H1 (cell line): ENCODE data around the gene DNAJC7. TPM values are rescaled to one million over a fixed set of nuclear protein-coding genes. Genes with fewer than 3 reads are reported as not detected.

Experiments used
- CTCF ChIA-PET: fragments of 300-600 bp; sonication (Branson Sonifier 250); formaldehyde crosslinking; loops from one replicate; lab custom pipeline; 2021; ENCODE audit not compliant: partially characterized antibody; lab: Charles Lee
- POLR2A ChIA-PET: fragments of 300-600 bp; sonication (Branson Sonifier 250); formaldehyde crosslinking; loops from one replicate; lab custom pipeline; 2021; ENCODE audit warnings: inconsistent platforms; ENCODE audit not compliant: partially characterized antibody; lab: Charles Lee
- DNase-seq, 2 experiments: peaks; one replicate each; pipeline versions ENCODE4 v3.0.0 to v3.0.0-alpha.2; 2010 to 2022; ENCODE audit warnings: low spot score in 2 of 2, low read depth in 1 of 2, mixed read lengths in 1 of 2
- FAIRE-seq: peaks from 2 replicates; lab custom pipeline; 2011; peaks lifted over from hg19 to GRCh38; lab: Jason Lieb, UNC
- H2AFZ ChIP-seq: 2 replicates; pipeline ENCODE4 v1.8.1; 2012; ENCODE audit warnings: low read length, inconsistent platforms
- H2AK5ac ChIP-seq: 2 replicates; pipeline ENCODE4 v1.6.1; 2013; ENCODE audit warnings: low read depth, low read length
- H2BK120ac ChIP-seq: replicated peaks from 2 replicates; pipeline ENCODE3; 2013; ENCODE audit warnings: low read depth, low read length, inconsistent platforms
- H2BK12ac ChIP-seq: 2 replicates; pipeline ENCODE4 v1.6.1; 2013; ENCODE audit warnings: low read depth, low read length
- H2BK15ac ChIP-seq: 2 replicates; pipeline ENCODE4 v1.6.1; 2013; ENCODE audit warnings: low read length
- H2BK20ac ChIP-seq: 2 replicates; pipeline ENCODE4 v1.6.1; 2013; ENCODE audit warnings: low read length
- H2BK5ac ChIP-seq: 2 replicates; pipeline ENCODE4 v1.6.1; 2013; ENCODE audit warnings: low read depth, low read length
- H3K14ac ChIP-seq: 2 replicates; pipeline ENCODE4 v1.6.1; 2013; ENCODE audit warnings: inconsistent platforms; ENCODE audit not compliant: insufficient read length
- H3K18ac ChIP-seq: 2 replicates; pipeline ENCODE4 v1.6.1; 2013; ENCODE audit warnings: low read length; ENCODE audit errors: extremely low read depth
- H3K23ac ChIP-seq: 2 replicates; pipeline ENCODE4 v1.6.1; 2013; ENCODE audit warnings: inconsistent platforms; ENCODE audit not compliant: insufficient read length
- H3K23me2 ChIP-seq: 2 replicates; pipeline ENCODE4 v1.6.1; 2013; ENCODE audit warnings: low read depth, low read length
- H3K27ac ChIP-seq: 2 replicates; pipeline ENCODE4 v1.6.1; 2011; ENCODE audit warnings: low read depth, low read length, inconsistent platforms
- H3K27me3 ChIP-seq, 4 experiments: replicated peaks in 1 of 4; 1 replicate in 1 of 4; 2 replicates in 3 of 4; pipeline versions ENCODE4 v1.6.1 to v1.8.1; 2011 to 2013; ENCODE audit warnings: low read length in 3 of 4, mild to moderate bottlenecking in 3 of 4, inconsistent platforms in 2 of 4, mixed read lengths in 2 of 4, moderate library complexity in 1 of 4; ENCODE audit not compliant: control insufficient read depth in 3 of 4, insufficient read depth in 3 of 4; ENCODE audit errors: extremely low read depth in 1 of 4
- H3K36me3 ChIP-seq, 4 experiments: 2 replicates each; pipeline versions ENCODE4 v1.6.1 to v1.8.1; 2011 to 2013; ENCODE audit warnings: mild to moderate bottlenecking in 4 of 4, low read length in 3 of 4, moderate library complexity in 2 of 4, control low read depth in 1 of 4, inconsistent platforms in 1 of 4; ENCODE audit not compliant: insufficient read depth in 4 of 4, control insufficient read depth in 2 of 4
- H3K4ac ChIP-seq: replicated peaks from 2 replicates; pipeline ENCODE3; 2013; ENCODE audit warnings: low read length, low read depth, mixed read lengths, inconsistent platforms; ENCODE audit not compliant: insufficient read length
- H3K4me1 ChIP-seq, 4 experiments: replicated peaks in 1 of 4; 1 replicate in 1 of 4; 2 replicates in 3 of 4; pipeline versions ENCODE4 v1.6.1 to v1.8.1; 2011 to 2013; ENCODE audit warnings: low read length in 3 of 4, inconsistent platforms in 2 of 4, mixed read lengths in 1 of 4; ENCODE audit not compliant: insufficient read depth in 4 of 4, control insufficient read depth in 3 of 4
- H3K4me2 ChIP-seq, 2 experiments: 2 replicates each; pipeline versions ENCODE4 v1.6.1 to v1.8.1; 2011 to 2013; ENCODE audit warnings: low read depth in 2 of 2, low read length in 2 of 2, control low read depth in 1 of 2, inconsistent platforms in 1 of 2, mild to moderate bottlenecking in 1 of 2; ENCODE audit not compliant: insufficient read depth in 1 of 2
- H3K4me3 ChIP-seq, 4 experiments: fragments of 200-600, 300-600 bp in 1 of 4; sonication (generic), shearing (Covaris generic), sonication (Bioruptor Twin) in 1 of 4; 2 replicates each; pipeline versions ENCODE4 v1.5.1 to v1.8.1; 2011 to 2016; ENCODE audit warnings: low read length in 4 of 4, low read depth in 3 of 4, control low read depth in 2 of 4, inconsistent platforms in 2 of 4, mild to moderate bottlenecking in 2 of 4, mixed read lengths in 1 of 4, moderate library complexity in 1 of 4; ENCODE audit not compliant: insufficient read depth in 2 of 4; ENCODE audit errors: extremely low read depth in 1 of 4
- H3K56ac ChIP-seq: replicated peaks from 2 replicates; pipeline ENCODE3; 2013; ENCODE audit warnings: low read depth, mild to moderate bottlenecking, mixed read lengths, low read length, inconsistent platforms; ENCODE audit not compliant: insufficient read length
- H3K79me1 ChIP-seq: 2 replicates; pipeline ENCODE4 v1.6.1; 2013; ENCODE audit warnings: low read depth, low read length, control low read depth
- H3K79me2 ChIP-seq, 2 experiments: 2 replicates each; pipeline versions ENCODE4 v1.6.1 to v1.8.1; 2012 to 2013; ENCODE audit warnings: low read length in 2 of 2, mild to moderate bottlenecking in 2 of 2, inconsistent platforms in 1 of 2; ENCODE audit not compliant: insufficient read depth in 2 of 2, control insufficient read depth in 1 of 2
- H3K9ac ChIP-seq, 4 experiments: replicated peaks in 1 of 4; 1 replicate in 1 of 4; 2 replicates in 3 of 4; pipeline versions ENCODE4 v1.6.1 to v1.8.1; 2011 to 2013; ENCODE audit warnings: low read depth in 3 of 4, low read length in 3 of 4, control low read depth in 2 of 4, mild to moderate bottlenecking in 2 of 4, moderate library complexity in 2 of 4, inconsistent platforms in 1 of 4; ENCODE audit errors: extremely low read depth in 1 of 4
- H3K9me3 ChIP-seq, 2 experiments: 2 replicates each; pipeline versions ENCODE4 v1.6.1 to v1.8.1; 2012 to 2013; ENCODE audit warnings: mild to moderate bottlenecking in 2 of 2, moderate library complexity in 2 of 2, control low read depth in 1 of 2, inconsistent platforms in 1 of 2, low read depth in 1 of 2, low read length in 1 of 2, mixed read lengths in 1 of 2; ENCODE audit not compliant: insufficient read depth in 2 of 2
- H4K20me1 ChIP-seq, 2 experiments: replicated peaks in 1 of 2; 2 replicates each; pipeline versions ENCODE3 to v1.8.1; 2011 to 2013; ENCODE audit warnings: inconsistent platforms in 2 of 2, low read length in 2 of 2, mild to moderate bottlenecking in 1 of 2; ENCODE audit not compliant: insufficient read depth in 2 of 2, control insufficient read depth in 1 of 2
- H4K5ac ChIP-seq: 2 replicates; pipeline ENCODE4 v1.6.1; 2013; ENCODE audit warnings: low read length, low read depth, mixed read lengths, inconsistent platforms; ENCODE audit not compliant: insufficient read length
- H4K8ac ChIP-seq: 2 replicates; pipeline ENCODE4 v1.8.0; 2013; ENCODE audit warnings: mild to moderate bottlenecking, moderate library complexity, low read length, inconsistent platforms; ENCODE audit not compliant: insufficient read depth; ENCODE audit errors: extremely low read depth
- H4K91ac ChIP-seq: replicated peaks from 2 replicates; pipeline ENCODE3; 2013; ENCODE audit warnings: low read length, mixed read lengths, inconsistent platforms; ENCODE audit not compliant: insufficient read length
- RFX5 ChIP-seq: IDR thresholded peaks from 2 replicates; pipeline ENCODE4 v1.6.1; 2011; ENCODE audit warnings: low read depth, low read length, improper control_type of control experiment, borderline replicate concordance
- WGBS, 2 experiments: shearing (Covaris generic) in 1 of 2; methylation state at CpG; one replicate each; pipeline versions ENCODE4 v1.1.6 to v1.1.7; 2013 to 2015; ENCODE audit warnings: low lambda C conversion rate in 2 of 2, mixed read lengths in 2 of 2, inconsistent platforms in 1 of 2, low coverage in 1 of 2, missing lambda C conversion rate in 1 of 2; ENCODE audit not compliant: insufficient replicate concordance in 2 of 2, insufficient coverage in 1 of 2, insufficient read length in 1 of 2; ENCODE audit errors: extremely low coverage in 1 of 2, missing lambda C conversion rate in 1 of 2; 5-methylcytosine and 5-hydroxymethylcytosine counted together
- polyA plus RNA-seq, 7 experiments: library from polyadenylated mRNA; depleted of rRNA in 3 of 7; stranded (reverse) in 5 of 7; unstranded in 2 of 7; fragments of >200 nt in 5 of 7; fragments of 200-250 nt in 2 of 7; gene quantifications; 1 replicate in 5 of 7; 2 replicates in 1 of 7; 4 replicates in 1 of 7; pipeline versions ENCODE4 v1.2.1 to v1.2.3, GENCODE V29; 2011 to 2013; ENCODE audit warnings: missing spikeins in 2 of 7, mixed read lengths in 2 of 7
- total RNA-seq: library from RNA; stranded (reverse); fragmentation: NEBNext Ultra II Directional; extraction: Animal tissue kit (Norgen Biotek cat#: 25700); gene quantifications from 2 replicates; pipeline ENCODE4 v1.2.1, GENCODE V29; 2021

DNAJC7 gene
- total and polyA plus RNA-seq, 2 of the 8 experiments (the other 6 are each of a cell fraction or from before 2014, with no cell fraction given): 31.0 to 148 TPM

GRCh38 chr17:41989702-41990419 lies 27.4 kb downstream of the DNAJC7 start:
- Histone ChIP-seq H2BK15ac (no peak overlapping the region), H3K23ac (no peak overlapping the region), H3K4ac (no peak overlapping the region), H3K14ac (no peak overlapping the region), H3K4me2 (no peak overlapping the region), H3K23me2 (no peaks in the 10 kb centered on the region; the same call in 1 of the 2 replicates), H3K4me1 (no peaks in the 10 kb centered on the region), H2BK20ac (no peak overlapping the region), H3K27me3 (no peaks in the 10 kb centered on the region; a peak in 1 of 7 replicates), H3K9me3 (no peaks in the 10 kb centered on the region), H3K4me3 (no peak overlapping the region), H3K18ac (no peak overlapping the region), H2BK12ac (no peak overlapping the region), H4K20me1 (peaks cover 4 to 7% of the 10 kb centered on the region in 2 experiments), H4K5ac (no peak overlapping the region), H2AK5ac (no peak overlapping the region), H3K56ac (no peak overlapping the region), H3K79me2 (no peaks in the 10 kb centered on the region), H2BK5ac (no peak overlapping the region), H3K36me3 (peaks cover 36 to 86% (median 72%) of the 10 kb centered on the region in 4 experiments), H4K8ac (no peak overlapping the region), H3K9ac (no peak overlapping the region), H4K91ac (no peak overlapping the region), H2AFZ (no peak overlapping the region), H3K79me1 (no peaks in the 10 kb centered on the region), H3K27ac (no peak overlapping the region), H2BK120ac (no peak overlapping the region)
- TF ChIP-seq RFX5: no peak
- FAIRE-seq (no peak), DNase-seq (no peak)
- 85% methylated on average over 5 of the region's 5 CpGs; no CpG with 5 or more reads in 1 of the 2 experiments for WGBS, 2 experiments
- ChIA-PET CTCF (interaction anchor here (0.7 to 2.5 kb wide), 5 partner anchors 9 to 95 kb away, joined by 3 to 7 read pairs (median 4); no protein-coding TSS in a partner anchor), POLR2A (interaction anchor here (0.6 to 1.9 kb wide), 6 partner anchors 9 to 27 kb away, joined by 3 to 7 read pairs (median 4); partner anchors contain the start of genes CNP and DNAJC7)
